Stimulated activated naive CD4-positive, alpha-beta T cell treated with Interleukin-2 at 50 U/mL for 16 hours (primary cell): ENCODE measurements around the gene RITA1.
"Not testable (repeated sequence)": the region's sequence is repeated elsewhere in the genome, so short reads cannot be mapped to it uniquely, and the experiment has no call there.

ENCODE experiments used
- DNase-seq: peaks from one replicate; lab custom pipeline; 2025; lab: John Stamatoyannopoulos, UW

RITA1 gene

GRCh38 chr12:113185180-113186032 is at the start of gene RITA1, which contains the start of gene DDX54:
TSS of gene RITA1 (plus strand) at chr12:113185721. CDS start at chr12:113186747, 1,026 bp downstream.
TSS of gene DDX54 (minus strand) at chr12:113185478. CDS start at chr12:113185451, 27 bp downstream.
- peak; percentile 77 for DNase-seq

- peak; percentile 34 for DNase-seq
Measured at GRCh38 chr12:113136128-113136989, 49.2 kb upstream of the RITA1 start.

- DNase-seq, result no peak
Measured at GRCh38 chr12:113136990-113137511, 48.5 kb upstream of the RITA1 start.

GRCh38 chr12:113137861-113138783 is 47.4 kb upstream of the RITA1 start:
- DNase-seq, result no peak

GRCh38 chr12:113138826-113139225 is 46.7 kb upstream of the RITA1 start:
- DNase-seq, result no peak

GRCh38 chr12:113140706-113141105 is 44.8 kb upstream of the RITA1 start:
- DNase-seq, result no peak

GRCh38 chr12:113141716-113142115 is 43.8 kb upstream of the RITA1 start:
- DNase-seq, result not testable (repeated sequence)

GRCh38 chr12:113142173-113142885 is 43.2 kb upstream of the RITA1 start:
- no peak for DNase-seq

- no peak for DNase-seq
Measured at GRCh38 chr12:113142886-113143332, 42.6 kb upstream of the RITA1 start.

- no peak for DNase-seq
Measured at GRCh38 chr12:113143959-113144358, 41.6 kb upstream of the RITA1 start.

GRCh38 chr12:113144806-113145205 is 40.7 kb upstream of the RITA1 start:
- no peak for DNase-seq

GRCh38 chr12:113145720-113146551 is 39.6 kb upstream of the RITA1 start:
- no peak for DNase-seq

GRCh38 chr12:113146999-113147398 is 38.5 kb upstream of the RITA1 start:
- DNase-seq, result no peak

- no peak for DNase-seq
Measured at GRCh38 chr12:113149361-113150150, 36.0 kb upstream of the RITA1 start, which contains the start of gene CFAP73. TSS of gene CFAP73 (plus strand) at chr12:113149724. CDS start at chr12:113149858, 134 bp downstream.

GRCh38 chr12:113151655-113152054 is 33.9 kb upstream of the RITA1 start:
- no peak for DNase-seq

GRCh38 chr12:113152196-113152834 is 33.2 kb upstream of the RITA1 start:
- DNase-seq, result no peak

GRCh38 chr12:113152835-113153814 is 32.4 kb upstream of the RITA1 start:
- peak; percentile 37 for DNase-seq
